GM19467 (cell line): ENCODE measurements around the gene KRTAP12-2.
"Not testable (repeated sequence)": the region's sequence is repeated elsewhere in the genome, so short reads cannot be mapped to it uniquely, and the experiment has no call there.

ENCODE experiments used
- ATAC-seq: cut with Tn5 transposase; IDR thresholded peaks from one replicate; pipeline ENCODE4 v1.9.1; 2021; ENCODE audit warnings: mild to moderate bottlenecking, moderate library complexity; ENCODE audit not compliant: unreplicated experiment

Gene KRTAP12-2

DNA sequence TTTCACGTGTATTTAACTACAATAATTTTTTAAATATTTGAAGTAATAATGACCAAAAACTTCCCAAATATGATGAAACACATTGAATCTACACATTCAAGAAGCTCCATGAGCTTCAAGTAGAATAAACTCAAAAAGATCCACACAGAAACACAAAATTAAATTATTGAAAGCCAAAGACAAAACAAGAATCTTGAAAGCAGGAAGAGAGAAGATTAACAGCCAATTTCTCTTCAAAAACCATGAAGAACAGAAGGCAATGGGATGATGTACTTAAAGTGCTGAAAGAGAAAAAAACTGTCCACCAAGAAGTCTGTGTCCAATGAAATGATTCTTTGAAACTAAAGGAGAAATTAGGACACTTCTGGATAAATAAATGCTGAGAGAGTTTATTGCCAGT lies 34.7 kb downstream of the KRTAP12-2 start:
- no peak for ATAC-seq

DNA sequence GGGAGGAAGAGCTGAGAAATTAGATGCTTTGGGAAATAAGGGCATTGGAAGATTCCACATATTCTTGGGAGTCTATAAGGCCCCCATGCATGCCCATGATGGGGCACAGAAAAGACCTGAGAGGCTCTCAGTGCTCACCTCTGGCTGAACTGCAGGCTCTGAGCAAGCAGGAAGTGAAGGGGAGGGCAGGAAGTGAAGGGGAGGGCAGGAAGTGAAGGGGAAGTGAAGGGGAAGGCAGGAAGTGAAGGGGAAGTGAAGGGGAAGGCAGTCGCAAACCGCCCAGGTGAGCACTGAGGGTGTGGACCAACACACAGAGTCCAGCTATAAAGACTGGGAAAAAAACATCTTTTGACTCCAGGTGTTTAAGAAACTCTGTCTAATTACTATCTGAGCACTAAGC lies 36.3 kb downstream of the KRTAP12-2 start:
- no peak for ATAC-seq

DNA sequence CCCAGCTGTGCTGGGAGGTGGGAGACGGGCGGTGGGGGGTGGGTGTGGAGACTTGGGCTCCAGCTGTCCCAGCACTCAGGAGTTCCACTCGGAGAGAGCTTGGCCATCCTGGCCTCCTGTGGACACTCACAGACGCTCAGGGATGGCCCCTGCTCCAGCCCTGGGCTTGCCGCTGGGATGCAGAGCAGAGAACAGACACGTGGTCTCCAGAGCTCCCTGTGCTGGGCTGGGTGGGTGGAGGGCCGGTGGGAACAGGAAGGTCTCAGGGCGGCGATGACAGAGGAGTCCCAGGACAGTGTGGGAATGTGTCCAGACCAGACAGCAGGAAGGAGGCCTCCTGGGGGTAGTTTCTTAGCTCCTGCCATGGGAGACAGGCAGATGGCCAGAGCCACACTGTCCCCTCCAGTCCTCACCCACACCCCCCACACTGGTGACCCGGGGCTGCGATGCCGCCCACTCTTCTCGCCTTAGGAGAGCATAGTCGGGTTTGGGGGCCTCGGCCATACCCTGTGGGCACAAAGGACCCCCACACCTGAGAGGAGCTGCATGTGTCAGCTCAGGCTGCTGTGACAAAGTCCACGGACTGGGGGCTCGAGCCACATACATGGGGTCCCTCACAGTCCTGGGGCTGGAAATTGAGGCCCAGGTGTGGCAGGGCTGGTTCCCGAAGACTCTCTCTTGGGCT lies 37.9 kb downstream of the KRTAP12-2 start:
- ATAC-seq: no peak

DNA sequence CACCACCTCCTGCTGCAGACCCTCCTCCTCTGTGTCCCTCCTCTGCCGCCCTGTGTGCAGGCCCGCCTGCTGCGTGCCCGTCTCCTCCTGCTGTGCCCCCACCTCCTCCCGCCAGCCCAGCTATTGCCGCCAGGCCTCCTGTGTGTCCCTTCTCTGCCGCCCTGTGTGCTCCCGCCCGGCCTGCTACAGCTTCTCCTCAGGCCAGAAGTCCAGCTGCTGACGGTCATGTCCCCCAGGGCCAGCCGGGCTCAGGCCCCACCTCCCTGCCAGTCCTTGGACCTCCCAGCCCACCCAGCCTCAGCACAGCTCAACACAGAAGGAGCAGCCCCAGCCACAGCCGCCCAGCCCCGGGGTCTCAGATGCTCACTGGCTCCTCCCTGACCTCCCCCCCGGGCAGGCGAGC lies 38.9 kb downstream of the KRTAP12-2 start:
- not testable (repeated sequence) for ATAC-seq

DNA sequence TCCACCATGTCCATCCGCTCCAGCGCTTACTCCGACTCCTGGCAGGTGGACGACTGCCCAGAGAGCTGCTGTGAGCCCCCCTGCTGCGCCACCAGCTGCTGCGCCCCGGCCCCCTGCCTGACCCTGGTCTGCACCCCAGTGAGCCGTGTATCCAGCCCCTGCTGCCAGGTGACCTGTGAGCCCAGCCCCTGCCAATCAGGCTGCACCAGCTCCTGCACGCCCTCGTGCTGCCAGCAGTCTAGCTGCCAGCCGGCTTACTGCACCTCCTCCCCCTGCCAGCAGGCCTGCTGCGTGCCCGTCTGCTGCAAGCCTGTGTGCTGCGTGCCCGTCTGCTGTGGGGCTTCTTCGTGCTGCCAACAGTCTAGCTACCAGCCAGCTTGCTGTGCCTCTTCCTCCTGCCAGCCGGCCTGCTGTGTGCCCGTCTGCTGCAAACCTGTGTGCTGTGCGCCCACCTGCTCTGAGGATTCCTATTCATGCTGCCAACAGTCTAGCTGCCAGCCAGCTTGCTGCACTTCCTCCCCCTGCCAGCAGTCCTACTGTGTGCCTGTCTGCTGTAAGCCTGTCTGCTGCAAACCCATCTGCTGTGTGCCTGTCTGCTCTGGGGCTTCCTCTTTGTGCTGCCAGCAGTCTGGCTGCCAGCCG lies 39.4 kb downstream of the KRTAP12-2 start:
- not testable (repeated sequence) for ATAC-seq

DNA sequence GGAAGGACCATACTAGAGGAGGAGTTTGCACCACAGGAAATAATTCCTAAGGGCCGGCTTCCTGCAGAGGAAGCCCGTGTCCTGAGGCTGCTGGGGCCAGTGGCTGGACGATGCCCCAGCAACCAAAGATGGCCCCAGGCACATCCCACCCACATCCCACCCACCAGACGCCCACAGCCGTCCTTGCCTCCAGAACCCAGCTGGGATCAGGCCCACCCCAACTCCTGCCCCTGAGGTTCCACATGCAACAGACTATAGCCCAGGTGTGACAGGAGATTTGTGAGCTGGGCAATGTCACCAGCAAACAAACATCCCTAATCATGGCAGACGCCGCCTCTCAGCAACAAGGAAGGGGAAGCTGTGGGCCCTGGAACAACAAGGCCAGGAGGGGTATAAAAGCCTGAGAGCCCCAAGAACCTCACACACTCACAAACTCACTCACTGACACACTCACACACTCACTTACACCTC lies 40.0 kb downstream of the KRTAP12-2 start, which contains the start of gene KRTAP10-9:
KRTAP10-9 (plus strand) TSS at position 421 of the 471 bp plus-strand sequence. CDS start 79 bp downstream, outside the sequence.
- ATAC-seq: no peak

DNA sequence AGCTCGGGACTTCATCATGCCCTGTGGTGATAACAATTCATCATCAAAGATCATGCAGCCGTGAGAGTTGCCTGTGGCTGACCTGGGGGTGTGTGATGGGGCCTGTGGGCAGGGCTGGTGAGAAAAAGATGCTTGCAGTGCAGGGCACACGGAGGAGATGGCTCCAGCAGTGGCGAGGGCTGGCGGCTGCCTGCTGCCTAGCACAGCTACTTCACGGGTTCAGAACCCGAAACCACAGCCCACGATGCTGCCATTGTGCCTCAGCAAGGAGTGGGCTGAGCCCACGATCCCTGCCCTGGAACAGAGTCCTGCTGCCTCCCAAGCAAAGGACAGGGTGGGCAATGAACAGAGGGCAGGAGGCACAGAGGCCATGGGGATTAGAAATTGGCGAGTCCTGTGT lies 40.5 kb downstream of the KRTAP12-2 start:
- ATAC-seq: no peak

DNA sequence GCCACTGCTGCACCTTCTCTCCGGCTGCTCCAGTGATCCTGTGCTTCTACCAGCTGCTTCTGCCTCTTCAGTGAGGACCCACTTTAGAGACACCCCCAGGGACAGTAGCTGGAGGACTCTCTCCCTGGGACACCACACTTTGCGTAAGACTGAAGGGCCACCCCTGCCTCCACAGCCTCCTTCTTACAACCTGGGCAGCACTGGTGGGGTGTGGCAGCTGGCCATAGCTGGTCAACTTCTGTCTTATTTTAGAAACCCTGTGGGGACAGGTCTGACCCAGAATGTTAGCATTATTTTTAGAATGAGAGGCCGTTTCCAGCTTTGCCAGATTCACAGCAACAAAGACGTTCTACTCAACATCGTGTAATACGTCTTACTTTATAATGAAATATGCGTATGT lies 41.0 kb downstream of the KRTAP12-2 start:
- no peak for ATAC-seq

DNA sequence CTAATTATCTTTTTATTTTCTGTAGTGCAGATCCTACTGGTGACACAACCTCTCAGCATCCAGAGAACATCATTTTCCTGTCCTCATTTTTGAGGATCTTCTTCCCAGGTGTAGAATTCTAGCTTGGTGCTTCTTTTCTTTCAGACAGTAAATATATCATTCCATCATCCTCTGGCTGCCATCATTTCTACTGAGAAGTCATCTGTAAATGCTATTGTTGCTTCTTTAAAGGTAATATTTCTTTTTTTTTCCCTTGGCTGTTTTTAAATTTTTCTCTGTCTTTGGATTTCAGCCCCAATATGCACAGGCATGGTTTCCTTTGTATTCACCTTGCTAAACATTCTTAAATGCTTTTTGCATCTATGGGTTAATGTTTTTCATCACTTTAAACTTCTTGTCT lies 43.2 kb downstream of the KRTAP12-2 start:
- ATAC-seq: no peak

DNA sequence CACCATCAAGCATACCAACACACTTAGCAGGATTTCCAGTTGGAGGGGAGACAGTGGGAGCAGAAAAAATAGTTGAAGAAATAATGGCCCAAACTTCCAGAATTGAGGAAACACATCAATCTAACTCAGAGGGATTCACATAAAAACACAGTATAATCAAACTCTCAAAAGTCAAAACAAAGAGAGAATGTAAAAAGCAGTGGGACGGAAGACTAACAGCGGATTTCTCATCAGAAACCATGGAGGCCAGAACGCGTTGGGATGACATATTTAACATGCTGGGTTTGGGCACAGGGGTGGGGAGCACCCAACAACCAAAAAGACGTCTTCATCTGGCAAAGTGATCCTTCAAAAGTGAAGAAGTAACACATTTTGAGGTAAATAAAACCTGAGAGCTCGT lies 46.8 kb downstream of the KRTAP12-2 start:
- no peak for ATAC-seq

DNA sequence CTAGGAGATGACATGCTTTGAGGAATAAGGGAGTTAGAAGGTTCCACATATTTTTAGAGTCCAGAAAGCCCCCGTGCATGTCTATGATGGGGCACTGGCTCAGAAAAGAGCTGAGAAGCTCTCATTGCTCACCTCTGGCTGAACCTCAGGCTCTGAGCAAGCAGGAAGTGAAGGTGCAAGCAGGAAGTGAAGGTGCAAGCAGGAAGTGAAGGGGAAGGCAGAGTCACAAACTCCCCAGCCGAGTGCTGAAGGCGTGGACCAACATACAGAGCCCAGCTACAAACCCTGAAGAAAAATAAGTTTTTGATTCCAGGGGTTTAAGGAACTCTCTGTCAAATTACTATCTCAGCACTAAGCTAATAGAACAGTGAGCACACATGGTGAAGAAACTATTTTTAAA lies 47.8 kb downstream of the KRTAP12-2 start:
- no peak for ATAC-seq

DNA sequence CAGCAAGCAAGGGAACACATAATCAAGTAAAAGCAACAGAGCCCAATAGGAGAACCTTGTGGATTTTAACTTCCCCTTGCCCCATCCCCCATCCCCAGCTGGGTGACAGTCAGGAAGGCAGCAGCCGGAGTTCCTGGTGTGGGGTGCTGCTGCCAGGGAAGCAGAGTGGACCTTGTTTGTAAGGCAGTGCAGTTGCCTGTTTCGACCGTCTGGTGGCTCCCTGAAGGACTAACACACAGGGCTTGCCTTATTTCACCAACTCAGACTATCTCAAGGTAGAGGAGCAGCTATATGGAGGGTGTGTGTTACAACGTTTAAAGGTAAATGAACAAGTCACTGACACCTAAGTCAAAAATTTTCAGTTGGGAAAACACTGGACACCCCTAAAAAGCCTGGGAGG lies 48.2 kb downstream of the KRTAP12-2 start:
- ATAC-seq: no peak

DNA sequence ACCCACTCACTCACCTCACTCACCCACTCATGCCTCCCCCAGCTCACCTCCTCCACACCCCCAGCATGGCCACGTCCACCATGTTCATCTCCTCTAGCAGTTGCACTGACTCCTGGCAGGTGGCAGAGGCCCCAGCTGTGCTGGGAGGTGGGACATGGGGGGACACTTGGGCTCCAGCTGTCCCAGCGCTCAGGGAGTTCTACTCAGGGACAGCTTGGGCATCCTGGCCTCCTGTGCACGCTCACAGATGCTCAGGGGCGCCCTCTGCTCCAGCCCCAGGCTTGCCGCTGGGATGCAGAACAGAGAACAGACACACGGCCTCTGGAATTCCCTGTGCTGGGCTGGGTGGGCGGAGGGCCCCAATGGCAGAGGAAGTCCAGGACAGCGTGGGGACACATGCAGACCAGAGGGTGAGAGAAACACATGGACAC lies 49.6 kb downstream of the KRTAP12-2 start:
- ATAC-seq: no peak

DNA sequence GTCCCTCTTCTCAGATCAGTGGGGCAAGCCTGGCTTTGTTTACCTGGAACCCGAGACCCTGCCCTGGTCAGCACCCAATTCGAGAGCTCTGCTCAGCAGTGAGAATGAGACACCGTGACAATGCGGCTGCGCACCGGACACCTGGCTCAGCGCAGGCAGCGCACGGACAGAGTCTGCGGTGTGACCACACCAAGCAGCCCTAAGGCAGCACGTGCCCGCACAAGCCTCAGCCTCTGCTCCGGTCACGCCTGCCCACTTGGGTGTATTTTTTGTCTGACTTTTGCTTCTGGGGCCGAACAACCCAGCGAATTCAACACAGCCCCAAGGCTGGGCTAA lies 50.2 kb downstream of the KRTAP12-2 start:
- no peak for ATAC-seq
